HG03045 (cell line): ENCODE data around the gene TBX21.
"Not testable (repeated sequence)": the region's sequence is repeated elsewhere in the genome, so short reads cannot be mapped to it uniquely, and the experiment has no call there.

ENCODE experiments used
- ATAC-seq: cut with Tn5 transposase; IDR thresholded peaks from one replicate; pipeline ENCODE4 v1.9.1; 2021; ENCODE audit warnings: mild to moderate bottlenecking, moderate library complexity; ENCODE audit not compliant: unreplicated experiment

TBX21 gene

GRCh38 chr17:47762728-47763127 is 29.7 kb downstream of the TBX21 start:
- ATAC-seq: no peak

GRCh38 chr17:47763913-47764582 is 31.0 kb downstream of the TBX21 start:
- ATAC-seq: no peak

- ATAC-seq: not testable (repeated sequence)
Measured at GRCh38 chr17:47773649-47774048, 40.6 kb downstream of the TBX21 start.

- ATAC-seq: no peak
Measured at GRCh38 chr17:47774331-47774730, 41.3 kb downstream of the TBX21 start.

DNA sequence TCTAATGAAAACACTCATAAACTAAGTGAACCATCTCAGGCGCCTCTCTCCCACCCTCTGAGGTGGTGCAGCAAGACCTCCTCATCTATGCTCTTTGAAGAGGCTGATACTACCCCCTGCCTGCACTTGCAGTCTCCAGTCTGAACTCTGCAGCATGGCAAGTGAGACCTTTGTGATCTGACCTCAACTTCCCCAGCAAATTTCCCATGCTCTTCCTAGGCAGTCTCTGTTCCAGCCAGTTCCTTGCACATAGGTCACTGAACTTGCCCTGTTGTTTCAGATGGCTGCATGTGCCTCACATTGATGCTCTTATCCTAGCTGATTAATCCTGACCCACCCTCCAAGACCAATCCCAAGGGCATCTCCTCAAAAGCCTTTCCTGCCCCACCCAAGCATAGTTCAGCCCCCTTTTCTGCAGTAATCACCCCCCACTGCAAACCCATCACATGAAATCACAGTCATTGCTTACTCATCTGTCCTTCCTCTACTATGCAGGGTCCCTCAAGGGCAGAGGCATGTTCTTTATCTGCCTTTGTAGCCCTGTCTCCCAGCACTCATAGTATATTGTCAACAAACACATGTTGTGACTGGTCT is 42.0 kb downstream of the TBX21 start:
- ATAC-seq: no peak

DNA sequence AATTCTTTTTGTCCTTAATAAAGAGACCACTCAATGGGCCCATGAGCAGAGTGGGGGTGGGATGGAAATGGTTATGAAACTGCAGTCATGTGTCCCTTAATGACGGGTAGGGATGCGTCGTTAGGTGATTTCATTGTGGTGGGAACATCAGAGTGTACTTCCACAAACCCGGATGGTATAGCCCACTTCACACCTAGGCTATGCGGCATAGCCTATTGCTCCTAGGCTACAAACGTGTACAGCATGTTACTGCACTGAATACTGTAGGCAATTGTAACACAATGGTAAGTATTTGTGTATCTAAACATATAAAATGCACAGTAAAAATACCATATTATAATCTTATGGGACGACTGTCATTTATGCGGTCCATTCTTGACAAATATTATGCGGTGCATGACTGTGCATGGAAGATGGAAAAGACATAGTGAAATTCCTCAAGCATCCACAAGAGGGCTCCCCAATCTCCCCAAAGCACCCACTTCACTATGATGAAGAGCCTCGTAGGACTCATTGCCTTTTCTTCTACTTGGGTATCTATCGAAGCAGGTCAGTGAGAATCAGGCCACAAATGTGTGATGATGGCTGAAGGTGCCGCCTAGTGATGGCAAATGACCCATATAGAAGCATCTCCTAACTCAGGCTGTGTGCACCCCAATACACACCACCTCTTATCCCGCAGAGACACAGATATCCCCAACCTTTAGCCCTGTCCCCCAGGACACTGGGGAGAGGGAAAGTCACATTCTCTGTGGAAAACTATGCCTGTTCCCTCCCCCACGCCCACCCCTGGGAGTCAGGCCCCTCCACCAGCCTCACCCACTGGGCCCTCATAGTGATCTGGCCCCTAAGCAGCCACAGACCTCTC is 43.5 kb downstream of the TBX21 start:
- no peak for ATAC-seq

GRCh38 chr17:47778184-47778635 is 45.2 kb downstream of the TBX21 start:
- no peak for ATAC-seq

- ATAC-seq: no peak
Measured at GRCh38 chr17:47781397-47781796, 48.4 kb downstream of the TBX21 start.

DNA sequence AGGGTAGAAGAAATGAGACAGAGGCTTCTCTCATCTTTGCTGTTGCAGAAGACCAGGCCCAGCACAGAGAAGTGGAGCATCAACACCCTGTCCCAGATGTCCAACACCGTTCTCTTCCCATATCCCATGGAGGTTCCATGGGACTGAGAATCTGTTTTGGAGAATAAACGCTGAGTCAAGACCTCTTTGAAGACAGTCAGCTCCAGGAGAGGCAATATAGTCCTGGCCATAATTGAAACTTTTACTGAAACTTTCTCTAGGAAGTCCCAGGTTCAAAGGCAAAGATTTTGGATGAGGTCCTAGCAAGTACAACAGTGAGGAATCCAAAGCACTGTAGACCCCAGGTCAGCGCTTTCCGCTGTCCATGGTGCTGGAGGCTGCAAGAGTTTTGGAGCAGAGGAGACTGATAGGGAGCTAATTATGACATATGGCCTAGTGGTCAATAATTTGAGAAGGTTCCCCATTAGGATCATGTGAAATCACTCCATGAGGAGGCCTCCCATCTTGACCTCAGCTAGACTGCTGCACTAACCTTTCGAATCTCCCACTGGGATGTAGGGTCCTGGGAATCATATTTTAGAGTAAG is 52.6 kb downstream of the TBX21 start:
- no peak for ATAC-seq

DNA sequence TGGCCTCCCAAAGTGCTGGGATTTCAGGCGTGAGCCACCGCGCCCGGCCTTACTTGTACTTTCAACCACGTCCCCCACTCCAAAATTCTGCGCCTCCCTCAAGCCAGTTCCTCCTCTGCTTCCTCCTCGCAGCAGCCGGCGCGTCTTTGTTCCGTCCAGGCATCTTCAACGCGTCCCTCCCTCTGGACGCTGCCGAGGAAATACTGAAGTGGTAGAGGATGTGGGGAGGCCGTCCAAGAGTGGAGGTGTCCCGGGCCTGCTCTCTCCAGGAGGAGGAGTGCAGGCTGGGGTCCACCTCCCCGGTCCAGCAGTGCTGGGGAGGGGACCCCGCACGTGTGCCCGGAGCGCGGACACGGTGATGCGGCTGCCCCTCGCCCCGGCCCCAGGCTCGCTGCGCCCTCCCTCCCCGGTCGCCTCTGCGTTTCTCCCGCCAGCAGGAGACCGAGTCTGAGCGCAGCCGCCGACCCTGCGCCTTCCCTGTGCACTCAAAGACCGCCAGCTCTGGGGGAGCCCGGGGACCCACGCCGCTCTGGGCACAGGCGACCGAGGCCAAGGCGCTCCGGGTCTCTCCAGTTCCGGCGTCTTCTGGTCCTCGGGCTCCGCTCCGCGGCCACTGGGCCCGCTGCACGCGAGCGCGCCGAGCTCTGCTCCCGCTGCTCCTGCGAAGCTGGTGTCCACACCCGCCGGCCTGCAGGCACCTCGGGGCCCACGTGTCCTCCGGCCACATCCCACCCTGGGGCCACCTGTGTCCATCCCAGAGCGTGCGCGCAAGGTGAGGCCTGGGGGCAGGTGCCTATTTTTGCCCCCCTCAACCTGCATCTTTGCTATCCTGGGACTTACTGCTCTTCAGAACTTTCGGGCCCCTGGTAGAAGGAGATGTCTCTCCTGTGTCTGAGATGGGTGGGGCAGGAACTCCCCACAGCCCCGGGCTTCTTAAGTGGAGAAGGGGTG is 56.9 kb downstream of the TBX21 start:
- no peak for ATAC-seq

GRCh38 chr17:47791025-47791424 is 58.0 kb downstream of the TBX21 start:
- no peak for ATAC-seq

DNA sequence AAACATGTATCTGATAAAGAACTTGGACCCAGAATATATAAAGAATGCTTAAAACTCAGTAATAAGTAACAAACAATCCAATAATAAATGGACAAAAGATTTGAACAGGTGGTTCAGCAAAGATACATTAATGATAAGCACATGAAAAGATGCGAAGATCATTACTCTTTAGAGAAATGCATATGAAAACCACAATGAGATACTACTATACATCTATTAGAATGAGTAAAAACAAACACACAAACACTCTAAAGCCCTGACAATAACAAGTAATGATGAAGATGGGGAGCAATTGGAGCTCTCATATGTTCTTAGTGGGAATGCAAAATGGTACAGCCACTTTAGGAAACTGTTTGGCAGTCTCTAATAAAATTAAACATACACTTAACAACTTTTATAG is 59.4 kb downstream of the TBX21 start:
- ATAC-seq: no peak

- no peak for ATAC-seq
Measured at GRCh38 chr17:47792979-47793378, 59.9 kb downstream of the TBX21 start.
